ENCODE measurements around the gene KRT24.
"Not testable (repeated sequence)": the region's sequence is repeated elsewhere in the genome, so short reads cannot be mapped to it uniquely, and the experiment has no call there.

Gene KRT24

DNA sequence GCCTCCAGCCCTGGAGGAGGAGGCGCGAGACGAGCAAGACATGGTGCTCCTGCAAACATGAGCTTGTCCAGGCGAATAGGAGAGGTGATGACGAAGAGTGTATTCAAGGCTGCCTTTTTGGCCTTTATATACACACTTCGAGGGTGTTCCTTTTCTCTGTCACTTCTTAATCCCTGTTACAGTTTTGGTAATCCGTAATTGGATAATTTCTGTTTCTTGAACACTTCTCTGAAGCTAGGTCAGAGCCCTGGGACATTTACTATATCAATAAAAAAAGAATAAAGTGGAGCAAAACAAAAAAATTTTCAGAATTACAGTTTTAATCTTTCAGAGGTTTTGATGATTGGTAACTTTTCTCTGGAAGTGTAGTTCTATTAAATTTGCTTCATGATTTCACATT, at the start of gene KRT24:
Gene KRT24 (minus strand): TSS at position 101 of the 400 bp plus-strand sequence. CDS start 59 bp downstream, at position 42.
- no peak for DNase-seq

GRCh38 chr17:40751065-40751464, 47.5 kb upstream of the KRT24 start:
- DNase-seq: no peak

- no peak for DNase-seq
These were observed 46.8 kb upstream of the KRT24 start for GRCh38 chr17:40750391-40750790.

DNA sequence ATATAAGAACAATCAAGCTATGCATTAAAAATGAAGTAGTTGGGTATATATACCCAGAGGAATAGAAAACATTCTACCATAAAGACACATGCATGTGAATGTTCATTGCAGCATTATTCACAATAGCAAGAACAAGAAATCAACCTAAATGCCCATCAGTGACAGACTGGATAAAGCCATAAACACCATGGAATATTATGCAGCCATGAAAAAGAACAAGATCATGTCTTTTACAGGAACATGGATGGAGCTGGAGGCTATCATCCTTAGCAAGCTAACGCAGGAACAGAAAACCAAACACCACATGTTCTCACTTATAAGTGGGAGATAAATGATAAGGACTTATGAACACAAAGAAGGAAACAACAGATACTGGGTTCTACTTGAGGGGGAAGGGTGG, 45.1 kb upstream of the KRT24 start:
- DNase-seq: not testable (repeated sequence)

DNA sequence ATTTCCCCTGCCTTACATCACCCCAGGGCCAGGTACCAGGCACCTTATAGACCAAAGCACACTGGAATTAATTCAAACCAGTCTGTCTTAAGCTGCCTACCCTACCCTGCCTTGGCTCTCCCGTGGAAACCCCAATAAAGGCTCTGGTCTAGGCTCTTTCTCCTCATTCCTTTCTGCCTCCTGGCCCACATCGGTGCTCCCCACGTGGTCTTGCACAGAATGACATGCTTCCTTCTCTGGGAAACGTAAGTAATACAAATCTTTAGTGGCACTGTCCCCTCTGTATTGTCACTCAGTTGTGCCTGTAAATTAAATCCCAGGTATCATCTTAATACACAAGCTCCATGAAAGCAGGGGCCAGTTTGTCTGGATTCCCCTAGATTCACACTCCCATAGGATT, 35.0 kb upstream of the KRT24 start:
- no peak for DNase-seq

DNA sequence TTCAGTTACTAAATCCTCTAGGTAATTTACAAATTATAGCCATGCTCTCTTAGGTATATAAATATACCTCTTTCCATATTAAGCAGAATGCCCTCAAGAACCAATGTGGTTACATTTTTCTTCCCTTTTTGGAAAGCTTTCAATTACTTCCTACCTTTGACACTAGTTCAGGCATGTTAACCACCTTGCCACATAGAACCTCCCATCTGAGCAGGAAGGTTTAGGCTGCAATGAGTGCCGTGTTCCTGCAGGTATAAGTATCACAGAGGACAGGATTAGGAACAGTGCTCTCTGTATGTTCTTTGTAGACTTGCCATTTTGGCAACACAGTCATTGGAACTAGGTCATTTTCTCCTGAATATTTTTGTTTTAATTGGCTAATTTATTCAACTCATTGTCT, 31.5 kb upstream of the KRT24 start:
- DNase-seq: no peak

DNA sequence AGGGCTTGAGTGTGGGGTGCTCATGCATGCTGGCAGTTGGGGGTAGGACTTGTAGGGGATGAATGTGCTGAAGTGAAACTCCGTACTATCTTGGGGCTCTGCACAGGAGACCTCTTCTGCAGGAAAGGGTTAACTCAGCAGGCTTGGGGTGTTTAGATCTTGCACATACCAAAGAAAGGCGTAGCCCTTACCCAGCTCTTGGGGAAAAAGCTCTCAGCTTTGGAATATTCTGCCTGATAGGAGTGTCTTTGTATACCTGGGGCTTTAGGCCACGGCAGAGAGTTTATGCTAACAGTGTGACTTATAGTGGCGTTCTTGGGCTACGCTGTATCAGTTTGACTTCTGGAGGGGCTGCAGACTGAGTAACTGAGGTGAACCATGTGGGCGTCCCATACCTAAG, 30.5 kb upstream of the KRT24 start:
- DNase-seq: no peak

- DNase-seq: no peak
These were observed 27.4 kb upstream of the KRT24 start for GRCh38 chr17:40730970-40731369.

- DNase-seq: no peak
These were observed 24.1 kb upstream of the KRT24 start for GRCh38 chr17:40727447-40728231.

DNA sequence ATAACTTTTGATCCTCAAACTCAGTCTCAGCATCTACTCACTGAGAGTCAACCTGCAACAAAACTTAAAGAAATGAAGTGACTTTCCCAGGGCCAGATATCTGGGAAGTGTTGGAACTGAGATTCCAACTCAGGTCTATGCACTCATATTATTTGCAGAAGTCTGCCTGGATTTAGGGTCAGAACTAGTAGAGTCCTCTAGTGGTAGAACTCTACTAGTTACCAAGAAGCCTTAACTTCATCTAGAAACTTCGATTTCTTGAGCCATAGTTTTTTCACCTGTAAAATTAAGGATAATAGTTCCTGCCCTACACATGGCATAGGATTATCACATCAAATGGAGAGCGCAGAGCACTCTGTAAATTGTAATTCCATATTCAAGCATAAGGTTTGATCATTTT, 23.4 kb upstream of the KRT24 start:
- DNase-seq: no peak

DNA sequence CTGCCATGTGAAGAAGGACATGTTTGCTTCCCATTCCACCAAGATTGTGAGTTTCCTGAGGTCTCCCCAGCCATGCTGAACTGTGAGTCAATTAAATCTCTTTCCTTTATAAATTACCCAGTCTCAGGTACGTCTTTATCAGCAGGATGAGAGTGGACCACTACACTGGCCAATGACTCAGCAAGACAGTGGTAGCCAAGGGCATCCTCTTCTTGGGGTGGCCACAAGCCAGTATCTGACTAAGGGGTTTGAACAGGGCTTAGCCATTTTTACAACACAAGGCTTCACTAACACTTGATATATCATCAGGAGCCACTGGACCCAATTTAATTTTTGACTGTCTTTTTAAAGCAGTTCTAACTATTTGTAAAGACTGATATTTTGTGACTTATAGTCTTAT, 21.1 kb upstream of the KRT24 start:
- DNase-seq: no peak

- no peak for DNase-seq
These were observed 18.7 kb upstream of the KRT24 start for GRCh38 chr17:40722241-40722640.

DNA sequence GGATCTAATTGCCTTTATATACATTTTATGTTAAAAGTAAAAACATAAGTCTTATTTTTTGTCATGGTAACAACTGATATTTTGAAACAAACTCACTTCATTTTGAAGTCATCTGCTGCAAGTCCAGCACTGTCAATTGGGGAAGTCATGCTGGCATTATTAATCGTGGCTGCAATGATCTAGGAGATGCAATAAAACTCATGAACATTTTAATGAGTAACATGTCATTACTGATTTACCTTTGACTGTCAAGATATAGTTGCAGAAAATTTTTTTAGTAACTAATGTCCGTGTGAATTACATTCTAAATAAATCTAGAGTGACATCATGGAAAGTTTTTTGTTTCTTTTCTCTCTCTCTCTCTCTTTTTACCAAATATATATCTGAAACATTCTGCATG, 17.3 kb upstream of the KRT24 start:
- no peak for DNase-seq

- DNase-seq: no peak
These were observed 15.4 kb upstream of the KRT24 start for GRCh38 chr17:40718930-40719329.

GRCh38 chr17:40717776-40718175, 14.2 kb upstream of the KRT24 start:
- DNase-seq: no peak

- no peak for DNase-seq
These were observed 10.9 kb upstream of the KRT24 start for GRCh38 chr17:40714473-40714872.

- DNase-seq: no peak
These were observed 4.2 kb upstream of the KRT24 start for GRCh38 chr17:40707745-40708144.

GRCh38 chr17:40705584-40705983, 2.0 kb upstream of the KRT24 start:
- DNase-seq: no peak

GRCh38 chr17:40702271-40702670, 1.3 kb downstream of the KRT24 start:
- DNase-seq: no peak

DNA sequence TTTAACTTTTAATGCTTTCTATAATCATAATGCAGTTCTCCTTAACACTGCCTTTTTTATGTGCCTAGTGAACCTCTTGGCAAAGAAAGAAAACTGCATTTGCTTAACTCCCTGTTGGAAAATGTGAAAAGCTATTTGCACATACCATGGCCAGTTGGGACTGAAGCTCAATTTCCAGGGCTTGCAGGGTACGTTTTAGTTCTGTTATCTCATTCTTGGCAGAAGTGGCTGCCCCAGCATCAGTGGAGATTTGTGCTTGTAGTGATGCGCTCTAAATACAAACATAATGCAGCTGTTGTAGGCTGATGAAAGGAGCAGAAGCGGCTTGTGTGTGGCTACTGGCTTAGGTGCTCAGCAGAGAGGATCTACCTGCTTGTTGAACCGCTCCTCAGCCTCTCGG, 3.7 kb downstream of the KRT24 start:
- no peak for DNase-seq

GRCh38 chr17:40699371-40699770, 4.2 kb downstream of the KRT24 start:
- no peak for DNase-seq

GRCh38 chr17:40697297-40697696, 6.3 kb downstream of the KRT24 start:
- DNase-seq: no peak

DNA sequence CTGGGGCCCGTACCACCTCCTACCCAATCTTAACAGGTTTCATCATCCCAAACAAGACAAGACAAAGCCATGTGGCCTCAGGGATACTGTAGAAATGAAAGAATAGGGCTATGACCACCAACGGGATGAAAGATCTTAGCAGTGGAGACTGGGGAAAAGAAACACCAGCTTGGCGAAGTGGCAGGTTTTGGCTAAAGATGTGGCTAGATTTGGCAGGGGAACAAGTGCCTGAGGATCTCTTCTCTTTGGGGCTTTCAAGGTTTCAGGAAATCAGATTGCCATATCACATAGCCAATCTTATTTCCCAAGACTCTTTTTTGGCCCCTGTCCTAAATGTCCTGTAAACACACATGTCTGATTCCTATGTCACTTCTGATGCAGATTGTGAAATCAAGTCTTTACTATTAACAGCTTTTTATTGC, 6.9 kb downstream of the KRT24 start:
- DNase-seq: no peak

DNA sequence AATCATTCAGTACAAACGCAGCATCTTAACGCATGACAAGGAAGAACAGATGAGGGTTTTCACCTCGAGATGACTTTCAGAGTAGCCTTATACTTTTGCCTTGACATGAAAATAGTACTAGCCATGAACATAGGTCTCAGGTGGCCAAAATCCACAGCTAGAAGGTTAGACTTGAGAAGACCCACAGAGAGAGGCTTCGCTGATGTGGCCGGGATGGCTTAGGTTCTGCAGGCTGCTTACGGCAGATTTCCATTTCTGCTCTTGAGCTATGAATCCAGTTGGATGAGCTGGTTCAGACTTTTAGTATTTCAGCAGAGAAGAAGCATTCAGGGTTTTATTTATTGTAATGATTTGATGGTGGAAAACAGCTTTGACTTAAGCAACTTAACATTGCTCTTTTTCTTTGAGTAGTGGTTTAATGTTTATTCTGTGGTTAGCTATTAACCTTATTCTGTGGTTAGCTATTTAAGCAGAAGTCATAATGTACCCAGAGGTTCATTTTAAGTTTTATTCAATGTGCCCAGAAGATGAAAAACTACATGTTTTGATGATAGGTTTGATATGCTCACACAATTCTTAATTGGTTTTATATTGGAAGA, 7.6 kb downstream of the KRT24 start:
- no peak for DNase-seq

GRCh38 chr17:40694584-40694983, 9.0 kb downstream of the KRT24 start:
- no peak for DNase-seq

Data from stimulated activated CD4-positive, alpha-beta T cell treated with anti-CD3 and anti-CD28 coated beads, Interleukin-2, amount 100 ng/mL, for 24 hours (primary cell).